Measurements from ENCODE around the gene MYOC.
"Not testable (repeated sequence)": the region's sequence is repeated elsewhere in the genome, so short reads cannot be mapped to it uniquely, and the experiment has no call there.

GRCh38 chr1:171656206-171656605 lies 3.7 kb upstream of the MYOC start:
- TF ChIP-seq, protein P1, sequence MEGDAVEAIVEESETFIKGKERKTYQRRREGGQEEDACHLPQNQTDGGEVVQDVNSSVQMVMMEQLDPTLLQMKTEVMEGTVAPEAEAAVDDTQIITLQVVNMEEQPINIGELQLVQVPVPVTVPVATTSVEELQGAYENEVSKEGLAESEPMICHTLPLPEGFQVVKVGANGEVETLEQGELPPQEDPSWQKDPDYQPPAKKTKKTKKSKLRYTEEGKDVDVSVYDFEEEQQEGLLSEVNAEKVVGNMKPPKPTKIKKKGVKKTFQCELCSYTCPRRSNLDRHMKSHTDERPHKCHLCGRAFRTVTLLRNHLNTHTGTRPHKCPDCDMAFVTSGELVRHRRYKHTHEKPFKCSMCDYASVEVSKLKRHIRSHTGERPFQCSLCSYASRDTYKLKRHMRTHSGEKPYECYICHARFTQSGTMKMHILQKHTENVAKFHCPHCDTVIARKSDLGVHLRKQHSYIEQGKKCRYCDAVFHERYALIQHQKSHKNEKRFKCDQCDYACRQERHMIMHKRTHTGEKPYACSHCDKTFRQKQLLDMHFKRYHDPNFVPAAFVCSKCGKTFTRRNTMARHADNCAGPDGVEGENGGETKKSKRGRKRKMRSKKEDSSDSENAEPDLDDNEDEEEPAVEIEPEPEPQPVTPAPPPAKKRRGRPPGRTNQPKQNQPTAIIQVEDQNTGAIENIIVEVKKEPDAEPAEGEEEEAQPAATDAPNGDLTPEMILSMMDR (IDR thresholded peaks at IDR 0.05; ENCODE audit: poor library complexity, severe bottlenecking): not testable (repeated sequence)
- not testable (repeated sequence) for TF ChIP-seq EP300 (conservative IDR thresholded peaks at IDR 0.05; ENCODE audit: poor library complexity, severe bottlenecking); MXI1 (conservative IDR thresholded peaks at IDR 0.05; ENCODE audit: poor library complexity, severe bottlenecking); EZH2 (IDR thresholded peaks at IDR 0.05; ENCODE audit: borderline replicate concordance, insufficient read depth, low read length, poor library complexity, severe bottlenecking)

Data from neural cell (in vitro differentiated cells).